ENCODE data around the gene CCNG2. TPM values are rescaled to one million over a fixed set of nuclear protein-coding genes. Genes with fewer than 3 reads are reported as not detected.

CCNG2 gene
- total and polyA plus RNA-seq, 10 donors: 20.2 to 106 (median 58.0) TPM

- no peaks in the 10 kb centered on the region for H3K36me3 ChIP-seq
- H3K27ac ChIP-seq: peak overlapping the region in 7 of 8 donors; percentile 30 to 71 (median 67)
- 48 to 67% (median 64%) methylated on average over 3 of the region's 3 CpGs for WGBS, 5 donors
- intact Hi-C loops (cut with DNase I; ENCODE audit: low total_unique reads): no loop called here
- TF ChIP-seq POLR2A (IDR thresholded peaks at IDR 0.05) (no peak), CTCF (IDR thresholded peaks at IDR 0.05 in 8 of 11, conservative IDR thresholded peaks at IDR 0.05 in 3 of 11) (no peak), POLR2AphosphoS5 (IDR thresholded peaks at IDR 0.05) (no peak)
- H3K27me3 ChIP-seq (replicated peaks in 1 of 7): no peaks in the 10 kb centered on the region
- no peaks in the 10 kb centered on the region for H3K9me3 ChIP-seq
- H3K4me1 ChIP-seq: peaks cover 8 to 32% (median 17%) of the 10 kb centered on the region in 6 donors
- DNase-seq: no peak
- H3K4me3 ChIP-seq: peak overlapping the region in 1 of 8 donors; percentile 4
Observed at GRCh38 chr4:77146186-77147078, 10.6 kb upstream of the CCNG2 start.

- peak overlapping the region in 7 of 8 donors; percentile 30 to 71 (median 67) for H3K27ac ChIP-seq
- TF ChIP-seq POLR2AphosphoS5 (IDR thresholded peaks at IDR 0.05): no peak
- TF ChIP-seq POLR2A (IDR thresholded peaks at IDR 0.05): no peak
- TF ChIP-seq CTCF (IDR thresholded peaks at IDR 0.05 in 8 of 11, conservative IDR thresholded peaks at IDR 0.05 in 3 of 11): no peak
- no peaks in the 10 kb centered on the region for H3K27me3 ChIP-seq (replicated peaks in 1 of 7)
- DNase-seq: no peak
- 85 to 93% (median 88%) methylated on average over 5 of the region's 5 CpGs for WGBS, 5 donors
- H3K4me1 ChIP-seq: peaks cover 8 to 40% (median 20%) of the 10 kb centered on the region in 6 donors
- H3K9me3 ChIP-seq: no peaks in the 10 kb centered on the region
- H3K36me3 ChIP-seq: no peaks in the 10 kb centered on the region
- intact Hi-C loops (cut with DNase I; ENCODE audit: low total_unique reads): no loop called here
- no peak overlapping the region for H3K4me3 ChIP-seq
Observed at GRCh38 chr4:77147079-77147782, 9.8 kb upstream of the CCNG2 start.

GRCh38 chr4:77148078-77148477, 8.9 kb upstream of the CCNG2 start:
- Histone ChIP-seq H3K27ac (peak overlapping the region in 1 of 8 donors; percentile 15), H3K27me3 (replicated peaks in 1 of 7) (no peaks in the 10 kb centered on the region), H3K36me3 (no peaks in the 10 kb centered on the region), H3K4me1 (peaks cover 12 to 48% (median 28%) of the 10 kb centered on the region in 6 donors), H3K9me3 (no peaks in the 10 kb centered on the region), H3K4me3 (no peak overlapping the region)
- intact Hi-C loops (cut with DNase I; ENCODE audit: low total_unique reads): no loop called here
- 71 to 89% (median 84%) methylated on average over 2 of the region's 2 CpGs for WGBS, 5 donors
- TF ChIP-seq CTCF (IDR thresholded peaks at IDR 0.05 in 8 of 11, conservative IDR thresholded peaks at IDR 0.05 in 3 of 11) (no peak), POLR2A (IDR thresholded peaks at IDR 0.05) (no peak)
- DNase-seq: no peak

- Histone ChIP-seq H3K27me3 (replicated peaks in 1 of 7) (no peaks in the 10 kb centered on the region), H3K36me3 (no peaks in the 10 kb centered on the region), H3K27ac (no peak overlapping the region), H3K4me1 (peaks cover 12 to 65% (median 45%) of the 10 kb centered on the region in 6 donors), H3K4me3 (no peak overlapping the region), H3K9me3 (no peaks in the 10 kb centered on the region)
- intact Hi-C loops (cut with DNase I; ENCODE audit: low total_unique reads): loop anchor here (10.0 kb wide), 1 partner anchor 55 kb away; no protein-coding TSS in a partner anchor
- no peak for DNase-seq
- 76 to 94% (median 85%) methylated on average over 1 of the region's 1 CpG for WGBS, 5 donors
- TF ChIP-seq POLR2AphosphoS5 (IDR thresholded peaks at IDR 0.05) (no peak), CTCF (IDR thresholded peaks at IDR 0.05 in 8 of 11, conservative IDR thresholded peaks at IDR 0.05 in 3 of 11) (no peak), POLR2A (IDR thresholded peaks at IDR 0.05) (no peak)
Observed at GRCh38 chr4:77149789-77150188, 7.2 kb upstream of the CCNG2 start.
